ENCODE measurements around the gene KIRREL3. TPM values are rescaled to one million over a fixed set of nuclear protein-coding genes. Genes with fewer than 3 reads are reported as not detected.

The KIRREL3 gene
- total and polyA plus RNA-seq, 2 of the 8 experiments (the other 6 are each of a cell fraction or from before 2014, with no cell fraction given), result 0.29 to 0.32 TPM

DNA sequence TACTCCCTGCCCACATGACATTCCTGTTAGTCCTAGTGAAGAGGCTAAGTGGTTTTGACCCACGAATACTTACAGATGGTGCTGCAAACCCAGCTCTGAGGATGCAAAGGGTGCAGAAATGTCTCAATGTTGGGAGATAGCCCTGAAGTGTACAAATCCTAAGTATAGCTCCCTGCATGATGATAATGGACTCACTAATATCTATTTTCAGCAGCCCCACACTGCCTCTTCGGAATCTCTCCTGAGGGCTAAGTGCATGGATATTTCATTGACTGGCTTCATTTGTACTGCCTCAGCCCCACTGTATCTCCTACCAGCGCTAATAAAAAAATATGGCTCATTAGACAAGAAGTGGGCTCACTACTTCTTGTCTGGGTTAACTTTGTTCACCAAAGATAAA is 114.5 kb downstream of the KIRREL3 start:
- CTCF ChIA-PET (ENCODE audit: partially characterized antibody), result interaction anchor here (1.1 to 4.7 kb wide), 3 partner anchors 9 to 104 kb away, joined by 3 to 20 read pairs (median 6); no protein-coding TSS in a partner anchor
- H3K9ac ChIP-seq (replicated peaks in 1 of 4; ENCODE audit: extremely low read depth in 1 of 4, low read depth in 3 of 4, low read length in 3 of 4), result no peak overlapping the region
- POLR2A ChIA-PET (ENCODE audit: partially characterized antibody), result no interaction called here
- no peaks in the 10 kb centered on the region for H4K20me1 ChIP-seq (replicated peaks in 1 of 2; ENCODE audit: control insufficient read depth in 1 of 2, insufficient read depth in 2 of 2, low read length in 2 of 2)
- H3K9me3 ChIP-seq (ENCODE audit: insufficient read depth in 2 of 2, low read depth in 1 of 2, low read length in 1 of 2), result no peaks in the 10 kb centered on the region
- no peak overlapping the region for H3K4ac ChIP-seq (replicated peaks; ENCODE audit: insufficient read length, low read depth, low read length)
- no peaks in the 10 kb centered on the region for H3K23me2 ChIP-seq (ENCODE audit: low read depth, low read length)
- H3K4me1 ChIP-seq (replicated peaks in 1 of 4; ENCODE audit: control insufficient read depth in 3 of 4, insufficient read depth in 4 of 4, low read length in 3 of 4), result peaks cover 3 to 4% (median 4%) of the 10 kb centered on the region in 4 experiments; a peak in 6 of 7 replicates
- H2BK5ac ChIP-seq (ENCODE audit: low read depth, low read length), result no peak overlapping the region
- H3K4me3 ChIP-seq (ENCODE audit: extremely low read depth in 1 of 4, insufficient read depth in 2 of 4, low read depth in 3 of 4, low read length in 4 of 4), result no peak overlapping the region
- H3K4me2 ChIP-seq (ENCODE audit: insufficient read depth in 1 of 2, low read depth in 2 of 2, low read length in 2 of 2), result no peak overlapping the region
- FAIRE-seq (no peak), DNase-seq (ENCODE audit: low read depth in 1 of 2, low spot score in 2 of 2) (no peak)
- TF ChIP-seq SIX5 (IDR thresholded peaks at IDR 0.05; ENCODE audit: low read depth, low read length) (no peak), EZH2 (IDR thresholded peaks at IDR 0.05; ENCODE audit: low read depth, low read length, severe bottlenecking) (no peak), CTBP2 (IDR thresholded peaks at IDR 0.05; ENCODE audit: borderline replicate concordance, insufficient read depth, insufficient read length, low read length) (no peak), GTF2F1 (IDR thresholded peaks at IDR 0.05; ENCODE audit: borderline replicate concordance, low read depth, low read length) (no peak)
- no peak overlapping the region for H2BK20ac ChIP-seq (ENCODE audit: low read length)
- no peak overlapping the region for H2AK5ac ChIP-seq (ENCODE audit: low read depth, low read length)
- H3K18ac ChIP-seq (ENCODE audit: extremely low read depth, low read length), result no peak overlapping the region
- H3K23ac ChIP-seq (ENCODE audit: insufficient read length), result no peak overlapping the region
- H2BK12ac ChIP-seq (ENCODE audit: low read depth, low read length), result no peak overlapping the region
- H3K56ac ChIP-seq (replicated peaks; ENCODE audit: insufficient read length, low read depth, low read length), result no peak overlapping the region
- no peak overlapping the region for H4K91ac ChIP-seq (replicated peaks; ENCODE audit: insufficient read length, low read length)
- no peaks in the 10 kb centered on the region for H3K27me3 ChIP-seq (replicated peaks in 1 of 4; ENCODE audit: control insufficient read depth in 3 of 4, extremely low read depth in 1 of 4, insufficient read depth in 3 of 4, low read length in 3 of 4)
- H4K8ac ChIP-seq (ENCODE audit: extremely low read depth, insufficient read depth, low read length), result no peak overlapping the region
- H3K27ac ChIP-seq (ENCODE audit: low read depth, low read length), result no peak overlapping the region
- H3K36me3 ChIP-seq (ENCODE audit: control insufficient read depth in 2 of 4, insufficient read depth in 4 of 4, low read length in 3 of 4), result no peaks in the 10 kb centered on the region
- no peak overlapping the region for H4K5ac ChIP-seq (ENCODE audit: insufficient read length, low read depth, low read length)
- H3K79me2 ChIP-seq (ENCODE audit: control insufficient read depth in 1 of 2, insufficient read depth in 2 of 2, low read length in 2 of 2), result no peaks in the 10 kb centered on the region
- H3K79me1 ChIP-seq (ENCODE audit: low read depth, low read length), result no peaks in the 10 kb centered on the region; the same call in 1 of the 2 replicates
- H2BK15ac ChIP-seq (ENCODE audit: low read length), result no peak overlapping the region
- no peak overlapping the region for H3K14ac ChIP-seq (ENCODE audit: insufficient read length)
- no peak overlapping the region for H2BK120ac ChIP-seq (replicated peaks; ENCODE audit: low read depth, low read length)
- H2AFZ ChIP-seq (ENCODE audit: low read length), result no peak overlapping the region
- 94% methylated on average over 3 of the region's 3 CpGs; no CpG with 5 or more reads in 1 of the 2 experiments for WGBS, 2 experiments (ENCODE audit: extremely low coverage in 1 of 2, insufficient coverage in 1 of 2, insufficient read length in 1 of 2, insufficient replicate concordance in 2 of 2, low coverage in 1 of 2, low lambda C conversion rate in 2 of 2, missing lambda C conversion rate in 1 of 2)

All from H1 (cell line).